Fibroblast of lung (primary cell): Measurements from ENCODE around the gene SCRN2.

Source experiments
- CTCF ChIP-seq, 2 donors: IDR thresholded peaks in 1 of 2; conservative IDR thresholded peaks in 1 of 2; 1 replicate in 1 of 2; 2 replicates in 1 of 2; pipeline ENCODE4 v1.5.1; 2011 to 2012; ENCODE audit warnings: low read length in 2 of 2, control low read depth in 1 of 2, inconsistent platforms in 1 of 2, low read depth in 1 of 2, mild to moderate bottlenecking in 1 of 2
- EZH2 ChIP-seq: IDR thresholded peaks from 2 replicates; pipeline ENCODE4 v1.5.1; 2012; ENCODE audit warnings: low read length, control low read depth, mild to moderate bottlenecking; ENCODE audit errors: missing control alignments

DNA sequence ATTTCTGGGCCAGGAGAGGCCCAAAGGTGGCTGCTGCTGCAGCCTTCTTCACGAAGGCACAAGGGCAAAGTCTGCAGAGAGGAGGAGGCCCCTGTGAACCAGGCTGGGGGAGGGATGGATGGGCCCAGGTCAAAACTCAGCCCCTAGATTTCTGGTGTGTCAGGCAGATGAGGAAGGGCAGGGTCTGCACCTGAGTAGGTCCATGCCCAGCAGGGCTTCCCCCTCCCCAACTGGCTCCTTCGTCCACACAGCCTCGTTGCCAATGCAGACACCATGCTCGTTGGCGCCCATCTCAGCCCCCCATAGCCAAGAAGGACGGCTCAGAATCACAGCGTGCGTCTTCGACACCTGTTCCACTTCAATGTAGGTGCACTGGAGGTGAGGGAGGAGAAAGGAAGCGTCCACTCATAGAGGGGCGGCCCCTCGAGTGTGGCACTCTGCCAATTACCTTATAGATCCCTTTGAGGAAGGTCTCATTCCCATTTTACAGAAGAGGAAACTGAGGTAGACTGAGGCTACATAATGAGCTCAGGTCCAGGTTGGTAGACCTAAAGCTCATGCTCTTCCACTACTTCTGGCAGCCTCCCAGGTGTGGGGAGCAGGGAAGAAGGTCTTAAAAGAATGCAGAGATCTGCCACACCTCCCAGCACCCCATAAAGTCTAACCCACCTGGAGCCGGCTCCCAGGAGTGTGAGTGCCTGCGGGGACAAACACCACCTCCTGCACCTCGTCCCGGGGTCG is 902 bp downstream of the SCRN2 start:
- TF ChIP-seq CTCF (conservative IDR thresholded peaks at IDR 0.05 in 1 of 2, IDR thresholded peaks at IDR 0.05 in 1 of 2; ENCODE audit: low read depth in 1 of 2, low read length in 2 of 2), result no peak
- no peak for TF ChIP-seq EZH2
